ENCODE results near the gene FAM83B.
"Not testable (repeated sequence)": the region's sequence is repeated elsewhere in the genome, so short reads cannot be mapped to it uniquely, and the experiment has no call there.

FAM83B gene

DNA sequence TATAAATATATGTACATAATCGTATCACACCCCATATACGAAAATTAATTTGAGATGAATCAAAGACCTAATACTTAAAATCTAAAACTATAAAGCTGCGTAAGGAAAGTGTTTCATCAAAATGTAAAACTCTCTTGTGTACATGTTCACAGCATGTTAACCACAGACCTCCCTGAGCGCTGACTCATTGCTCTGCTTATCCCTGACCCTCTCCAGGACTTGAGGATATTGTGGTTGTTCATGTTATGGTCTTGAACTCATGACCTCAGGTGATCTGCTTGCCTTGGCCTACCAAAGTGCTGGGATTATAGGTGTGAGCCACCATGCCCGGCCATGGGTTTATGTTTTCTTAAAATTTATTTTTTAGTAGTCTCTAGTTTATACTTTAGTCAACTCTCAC lies 14.2 kb downstream of the FAM83B start:
- DNase-seq = no peak

GRCh38 chr6:54861905-54862616 lies 15.5 kb downstream of the FAM83B start:
- DNase-seq = no peak

DNA sequence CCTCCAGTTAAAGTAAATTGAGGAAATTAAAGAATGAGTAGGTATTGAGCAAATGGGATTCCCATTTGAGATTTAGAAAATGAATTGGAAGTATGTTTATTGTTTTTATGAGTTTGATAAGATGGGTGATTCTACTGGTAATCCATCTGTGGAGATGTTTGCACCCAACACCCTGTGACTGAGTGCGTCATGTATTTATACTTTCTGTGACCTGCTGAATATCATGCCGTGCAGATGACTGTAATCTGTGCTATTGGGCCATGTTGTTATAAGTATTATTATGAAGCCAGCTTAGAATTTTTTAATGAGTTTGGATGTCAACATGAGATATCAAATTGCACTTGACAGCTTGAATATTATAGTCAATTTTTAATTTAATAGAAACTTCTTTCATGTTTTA lies 17.7 kb downstream of the FAM83B start:
- no peak for DNase-seq

DNA sequence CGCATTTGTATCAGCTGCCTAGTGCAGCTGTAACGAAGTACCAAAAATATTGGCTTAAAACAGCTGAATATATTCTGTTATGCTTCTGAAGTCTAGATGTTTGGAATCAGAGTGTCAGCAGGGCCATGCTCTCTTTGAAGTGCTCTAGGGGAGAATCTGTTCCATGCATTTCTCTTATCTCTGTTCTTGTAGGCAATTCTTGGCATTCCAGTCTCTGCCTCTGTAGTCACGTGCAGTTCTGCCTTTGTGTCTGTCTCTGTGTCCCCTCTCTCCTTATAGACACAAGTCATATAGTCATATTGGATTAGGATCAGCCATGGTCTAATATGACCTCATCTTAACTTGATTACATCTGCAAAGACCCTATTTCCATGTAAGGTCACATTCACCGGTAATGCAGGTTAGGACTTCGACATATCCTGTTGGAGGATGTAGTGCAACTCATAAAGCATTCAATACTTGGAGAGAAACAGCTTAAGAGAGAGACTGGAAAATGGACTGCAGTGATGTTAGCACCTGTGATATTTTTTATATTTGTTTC lies 18.6 kb downstream of the FAM83B start:
- no peak for DNase-seq

DNA sequence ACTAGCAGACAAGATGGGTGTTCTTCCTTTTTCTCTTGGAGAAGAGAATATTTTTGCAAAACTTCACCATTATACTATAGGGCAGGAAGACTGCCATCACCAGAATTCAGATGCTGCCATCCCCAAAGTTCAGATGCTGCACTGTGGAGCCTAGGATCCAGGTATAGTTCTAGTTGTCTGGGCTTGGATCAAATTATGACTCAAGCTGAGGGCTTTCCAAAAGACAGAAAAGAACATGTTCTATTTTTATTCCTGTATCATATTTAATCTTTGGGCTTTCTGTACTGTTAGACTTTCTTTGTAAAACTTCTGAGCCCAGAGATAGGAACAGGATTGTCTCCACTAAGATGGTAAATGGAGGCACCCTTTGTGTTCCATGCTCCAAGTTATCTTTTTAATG lies 22.0 kb downstream of the FAM83B start:
- no peak for DNase-seq

- DNase-seq = no peak
These were observed 27.0 kb downstream of the FAM83B start for GRCh38 chr6:54873599-54873998.

- no peak for DNase-seq
These were observed 27.9 kb downstream of the FAM83B start for GRCh38 chr6:54874349-54875048.

DNA sequence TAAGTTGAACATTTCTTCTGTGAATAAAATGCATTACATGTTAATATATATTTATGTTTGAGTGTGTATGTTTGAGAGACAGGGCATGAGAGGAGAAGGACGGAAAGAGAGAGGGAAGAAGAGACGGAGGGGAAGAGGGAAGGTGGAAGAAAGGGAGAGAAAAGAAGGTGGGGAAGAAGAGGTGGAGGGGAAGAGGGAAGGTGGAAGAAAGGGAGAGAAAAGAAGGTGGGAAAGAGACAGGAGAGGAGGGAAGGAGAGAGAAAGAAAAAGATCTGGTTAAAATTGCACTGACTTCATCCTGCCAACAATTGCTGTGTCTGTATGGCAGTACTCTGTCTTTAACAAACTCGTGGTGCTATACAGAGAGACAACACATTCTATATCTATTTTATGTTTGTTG lies 29.0 kb downstream of the FAM83B start:
- no peak for DNase-seq

- DNase-seq = no peak
These were observed 29.8 kb downstream of the FAM83B start for GRCh38 chr6:54876365-54876764.

GRCh38 chr6:54876871-54877270 lies 30.3 kb downstream of the FAM83B start:
- DNase-seq = no peak

- DNase-seq = no peak
These were observed 31.2 kb downstream of the FAM83B start for GRCh38 chr6:54877713-54878317.

- DNase-seq = peak in 1 of 2 experiments; percentile 8
These were observed 32.1 kb downstream of the FAM83B start for GRCh38 chr6:54878718-54879117.

GRCh38 chr6:54879188-54879985 lies 32.8 kb downstream of the FAM83B start:
- DNase-seq = no peak

DNA sequence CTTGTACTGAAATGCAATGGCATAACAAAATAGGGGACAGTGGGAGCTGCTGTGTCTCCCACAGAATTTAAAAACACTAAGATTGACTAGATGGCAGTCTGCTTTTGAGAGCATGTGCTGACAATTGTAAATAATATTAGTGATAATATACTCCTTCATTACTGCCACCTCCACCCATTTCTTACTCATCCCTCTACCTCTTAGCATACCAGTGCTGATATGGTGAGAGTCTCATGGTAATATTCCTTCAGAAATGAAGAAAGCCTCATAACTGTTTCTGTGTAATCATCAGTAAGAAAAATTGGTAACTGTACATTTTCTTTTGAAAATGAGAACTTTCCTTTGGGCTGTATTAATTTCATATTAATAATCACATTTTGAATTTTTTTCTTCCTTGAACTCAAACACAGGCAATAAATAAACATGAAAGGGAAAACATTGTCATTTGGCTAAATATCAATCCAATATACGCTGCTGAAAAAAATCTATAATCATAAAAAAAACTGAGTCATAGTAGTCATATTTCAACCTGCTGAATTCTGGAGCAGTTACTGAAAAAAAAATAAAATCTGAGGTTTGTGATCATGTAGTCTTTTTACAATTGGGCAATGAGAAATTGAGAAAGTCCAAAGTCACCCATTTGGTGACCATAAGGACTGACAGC lies 34.6 kb downstream of the FAM83B start:
- no peak for DNase-seq

GRCh38 chr6:54881891-54882290 lies 35.3 kb downstream of the FAM83B start:
- DNase-seq = not testable (repeated sequence)

- DNase-seq = no peak
These were observed 40.5 kb downstream of the FAM83B start for GRCh38 chr6:54886932-54887584.

- no peak for DNase-seq
These were observed 45.0 kb downstream of the FAM83B start for GRCh38 chr6:54891536-54891935.

- no peak for DNase-seq
These were observed 46.3 kb downstream of the FAM83B start for GRCh38 chr6:54892831-54893230.

DNA sequence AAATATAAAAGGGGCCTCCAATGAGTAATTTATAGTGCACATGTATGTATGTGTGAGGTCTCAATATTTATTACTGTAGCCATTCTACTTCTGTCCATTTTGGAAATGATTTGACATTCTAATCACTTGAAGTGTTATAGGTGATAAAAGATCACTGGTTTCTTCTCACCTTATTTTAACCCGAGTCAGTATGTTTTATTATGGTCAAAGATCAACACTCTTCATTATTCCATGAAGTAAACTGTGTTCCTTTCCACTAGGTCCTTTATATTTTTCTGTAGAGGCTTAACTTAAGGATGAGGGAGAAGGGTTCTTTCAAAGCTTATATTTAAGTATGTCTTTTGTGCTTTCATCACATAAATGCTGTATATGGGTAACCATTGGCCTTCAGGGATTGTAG lies 47.2 kb downstream of the FAM83B start:
- DNase-seq = no peak

DNA sequence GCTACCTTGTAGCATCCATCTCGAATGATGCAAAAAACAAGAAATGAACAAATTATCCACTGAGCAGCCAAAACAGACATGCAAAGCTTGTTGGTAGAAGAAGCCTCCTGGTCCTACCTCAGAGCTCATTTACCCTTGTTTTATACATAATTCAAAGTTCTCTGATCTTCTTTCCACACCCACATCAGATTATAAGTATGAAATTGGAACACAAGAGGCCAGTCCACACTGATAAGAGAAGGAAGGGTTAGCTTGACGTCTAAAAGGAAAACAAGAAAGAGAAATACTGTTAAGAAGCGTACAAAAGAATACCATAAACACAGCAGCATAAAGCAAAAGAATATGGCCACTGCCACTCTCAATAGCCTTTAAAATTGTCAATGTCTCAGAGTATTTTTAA lies 49.7 kb downstream of the FAM83B start:
- no peak for DNase-seq

DNA sequence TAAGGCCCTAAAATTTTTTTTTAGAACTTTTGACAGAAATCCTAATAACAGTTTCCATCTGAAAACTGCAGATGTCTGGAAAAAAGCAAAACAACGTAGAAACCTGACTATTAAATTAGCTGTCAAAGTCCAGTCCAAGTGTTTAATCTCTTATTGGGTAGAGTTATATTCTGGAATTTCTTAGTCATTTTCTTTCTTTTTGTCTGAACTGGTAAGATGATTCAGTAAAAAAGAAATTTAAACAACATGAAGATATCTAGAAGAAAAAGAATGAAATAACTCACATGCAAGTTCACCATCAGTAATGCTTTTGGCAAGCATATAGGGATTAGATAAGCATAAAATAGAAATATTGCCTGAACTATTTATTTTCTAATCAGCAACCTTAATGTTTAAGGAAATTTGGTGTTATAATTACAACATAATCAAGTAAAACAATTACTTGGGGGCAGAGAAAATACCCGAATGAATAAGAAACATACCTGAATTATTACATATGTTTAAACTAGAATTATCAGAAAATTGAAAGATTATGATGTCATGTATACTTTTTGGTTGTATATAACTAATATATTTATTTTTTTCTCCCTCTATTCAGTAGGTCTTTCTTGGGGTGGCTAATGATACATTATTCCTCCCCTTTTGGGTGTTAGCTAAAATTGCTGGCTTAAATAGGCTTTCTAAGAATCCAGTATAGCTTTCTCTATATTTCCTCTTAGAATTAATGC lies 51.1 kb downstream of the FAM83B start:
- DNase-seq = no peak

Data from NCI-H526 (cell line).